HG02852 (cell line): Measurements from ENCODE around the gene RO60.
"Not testable (repeated sequence)": the region's sequence is repeated elsewhere in the genome, so short reads cannot be mapped to it uniquely, and the experiment has no call there.

Experiments
- ATAC-seq: cut with Tn5 transposase; IDR thresholded peaks from one replicate; pipeline ENCODE4 v1.9.1; 2021; ENCODE audit warnings: mild to moderate bottlenecking, moderate library complexity; ENCODE audit not compliant: unreplicated experiment

RO60 gene

DNA sequence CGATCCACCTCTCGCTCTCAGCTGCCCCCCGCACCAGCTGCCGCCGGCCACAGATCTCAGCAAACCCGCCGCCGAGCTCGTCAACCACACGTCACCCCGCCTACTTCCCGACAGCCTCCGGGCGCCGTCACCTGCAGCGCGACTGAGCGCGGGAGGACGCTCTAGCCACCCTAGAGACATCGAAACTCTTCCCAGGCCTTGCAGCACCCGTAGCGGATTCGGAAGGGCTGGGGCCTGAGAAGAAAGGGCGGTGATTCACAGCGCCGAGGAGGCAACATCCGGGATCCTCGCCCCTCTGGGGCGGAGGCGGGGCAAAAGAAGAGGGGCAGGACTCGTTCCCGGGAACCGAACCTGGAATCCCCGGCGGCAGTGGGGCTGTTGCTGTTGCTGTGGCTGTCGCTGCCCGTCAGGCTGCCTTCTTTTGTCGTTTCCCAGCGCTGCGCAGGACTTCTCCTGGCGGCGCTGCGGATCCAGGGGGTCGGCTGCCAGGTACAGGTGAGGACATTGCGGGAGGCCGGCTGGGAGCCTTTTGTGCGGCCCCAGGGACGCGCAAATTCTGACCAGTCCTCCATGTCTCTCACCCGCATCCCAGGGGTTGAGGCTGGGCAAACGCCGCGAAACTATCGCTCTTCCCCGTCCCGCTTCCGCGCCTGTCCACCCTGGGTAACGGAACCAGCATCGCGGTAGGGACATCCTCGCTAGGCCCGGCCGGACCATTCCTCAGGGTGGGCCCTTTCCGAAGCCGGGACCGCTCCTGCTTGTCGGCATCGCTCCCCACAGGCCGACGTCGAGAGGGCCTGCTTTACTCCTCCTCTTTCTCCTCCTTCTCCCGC is at the start of gene RO60, which contains the start of gene UCHL5:
RO60 (plus strand) TSS at position 331 of the 833 bp plus-strand sequence. CDS start 9,443 bp downstream, outside the sequence.
UCHL5 (minus strand) TSS at position 79 of the 833 bp plus-strand sequence. CDS start 100 bp downstream, outside the sequence.
- ATAC-seq = peak; percentile 90

- ATAC-seq = no peak
These were observed 48.0 kb upstream of the RO60 start for GRCh38 chr1:193011406-193011805.

- no peak for ATAC-seq
These were observed 46.4 kb upstream of the RO60 start for GRCh38 chr1:193013005-193013404.

DNA sequence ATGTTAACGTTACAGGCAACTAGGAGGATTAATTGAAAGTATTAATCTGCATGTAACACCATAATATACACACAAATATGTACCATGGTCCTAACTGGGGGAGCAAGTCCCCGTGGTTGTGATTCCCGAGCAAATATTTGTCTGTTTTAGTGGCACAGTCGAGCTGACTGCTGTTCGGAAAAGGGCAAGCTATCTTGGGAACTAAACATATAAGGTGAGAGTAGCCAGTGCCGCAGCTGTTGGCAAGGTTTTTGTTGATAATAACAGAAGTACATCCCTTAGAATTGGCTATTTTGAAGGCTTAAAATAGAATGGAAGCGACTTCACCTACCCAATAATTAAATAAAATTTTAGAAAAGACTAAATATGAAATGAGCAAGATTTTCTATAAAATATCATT is 45.7 kb upstream of the RO60 start:
- ATAC-seq = no peak

DNA sequence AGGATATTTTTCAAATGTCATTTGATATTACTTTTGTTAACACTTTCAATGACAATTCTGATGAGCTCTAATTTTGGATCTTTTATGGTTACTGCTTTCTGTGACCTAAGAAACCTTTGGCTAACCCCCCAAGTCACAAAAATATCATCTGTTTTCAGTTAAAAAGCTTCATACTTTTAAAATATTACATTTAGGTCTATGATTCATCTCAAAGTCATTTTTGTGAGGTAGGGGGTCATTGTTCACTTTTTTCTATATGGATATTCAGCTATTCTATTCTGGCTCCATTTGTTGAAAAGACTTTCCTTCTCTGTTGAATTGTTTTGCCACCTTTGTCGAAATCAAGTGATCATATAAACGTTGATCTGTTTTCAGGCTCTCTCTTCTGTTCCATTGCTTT is 45.0 kb upstream of the RO60 start:
- ATAC-seq = no peak

DNA sequence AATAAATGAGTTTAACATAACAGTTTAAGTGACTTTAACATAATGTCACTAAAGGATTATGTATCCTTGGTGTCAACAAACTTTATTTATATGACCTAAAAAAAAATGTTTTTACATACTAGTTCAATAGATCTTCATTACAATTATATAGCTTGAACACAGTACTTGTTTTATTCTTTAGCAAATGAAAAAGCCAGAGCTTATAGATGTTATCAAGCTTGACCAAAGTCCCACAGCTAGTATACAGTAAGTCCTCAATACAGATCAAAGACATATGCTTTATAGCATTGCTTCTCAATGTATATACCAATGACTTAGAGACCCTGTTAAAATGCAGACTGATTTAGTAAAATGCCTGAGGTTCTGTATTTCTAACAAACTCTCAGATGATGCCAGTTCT is 42.6 kb upstream of the RO60 start:
- no peak for ATAC-seq

- peak; percentile 65 for ATAC-seq
These were observed 39.9 kb upstream of the RO60 start for GRCh38 chr1:193019442-193020026.

DNA sequence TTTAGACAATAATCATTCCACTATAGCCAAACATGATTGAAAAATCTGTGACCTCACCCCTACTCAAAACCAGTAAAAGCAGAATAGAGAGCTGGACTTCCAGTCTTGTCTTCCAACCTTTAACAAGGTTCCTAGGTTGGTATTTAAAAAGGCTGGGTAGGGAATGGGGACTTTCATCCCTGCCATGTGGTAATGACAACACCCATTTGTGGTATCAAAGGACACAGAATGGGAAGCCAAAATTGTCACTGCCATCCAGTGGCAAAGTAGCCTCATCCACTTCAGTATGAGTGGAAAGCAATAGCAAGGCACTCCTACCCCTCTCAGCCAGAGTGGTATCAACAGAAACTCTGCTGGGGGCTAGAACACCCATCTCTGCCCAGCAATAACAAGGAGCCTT is 34.2 kb upstream of the RO60 start:
- ATAC-seq = no peak

DNA sequence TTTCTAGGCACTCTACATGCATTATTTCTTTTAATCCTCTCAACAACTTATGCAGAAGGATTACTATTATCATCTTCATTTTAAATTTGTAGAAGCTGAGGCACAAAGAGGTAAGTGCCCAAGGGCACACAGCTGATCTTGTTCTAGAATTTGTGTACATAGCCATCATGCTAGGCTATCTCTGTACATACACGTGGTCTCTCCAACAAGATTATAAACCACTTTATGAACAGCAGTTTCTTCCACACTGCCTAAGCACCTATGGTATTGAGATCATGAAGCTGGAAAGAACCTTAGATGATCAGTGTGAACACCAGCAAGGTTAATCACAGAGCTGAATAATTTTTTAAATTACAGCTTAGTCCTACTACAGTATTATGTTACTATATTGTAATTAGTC is 29.1 kb upstream of the RO60 start:
- ATAC-seq = no peak

DNA sequence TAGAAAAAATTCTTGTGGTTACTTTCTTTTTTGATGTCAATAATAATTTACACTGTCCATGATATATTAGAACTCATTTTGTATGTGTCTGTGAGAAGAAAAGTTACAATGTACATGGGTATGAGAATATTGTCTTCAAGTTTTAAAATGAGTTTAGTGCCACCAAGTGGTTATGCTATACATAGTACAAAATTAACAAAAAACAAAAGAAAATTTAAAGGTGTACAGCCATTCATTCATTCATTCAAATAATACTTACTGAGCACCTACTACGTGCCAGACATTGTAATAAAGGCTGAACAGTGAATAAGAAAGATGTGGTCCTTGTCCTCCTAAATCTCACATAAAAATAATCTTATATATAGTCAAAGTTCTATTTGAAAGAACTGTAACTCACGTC is 28.0 kb upstream of the RO60 start:
- no peak for ATAC-seq

DNA sequence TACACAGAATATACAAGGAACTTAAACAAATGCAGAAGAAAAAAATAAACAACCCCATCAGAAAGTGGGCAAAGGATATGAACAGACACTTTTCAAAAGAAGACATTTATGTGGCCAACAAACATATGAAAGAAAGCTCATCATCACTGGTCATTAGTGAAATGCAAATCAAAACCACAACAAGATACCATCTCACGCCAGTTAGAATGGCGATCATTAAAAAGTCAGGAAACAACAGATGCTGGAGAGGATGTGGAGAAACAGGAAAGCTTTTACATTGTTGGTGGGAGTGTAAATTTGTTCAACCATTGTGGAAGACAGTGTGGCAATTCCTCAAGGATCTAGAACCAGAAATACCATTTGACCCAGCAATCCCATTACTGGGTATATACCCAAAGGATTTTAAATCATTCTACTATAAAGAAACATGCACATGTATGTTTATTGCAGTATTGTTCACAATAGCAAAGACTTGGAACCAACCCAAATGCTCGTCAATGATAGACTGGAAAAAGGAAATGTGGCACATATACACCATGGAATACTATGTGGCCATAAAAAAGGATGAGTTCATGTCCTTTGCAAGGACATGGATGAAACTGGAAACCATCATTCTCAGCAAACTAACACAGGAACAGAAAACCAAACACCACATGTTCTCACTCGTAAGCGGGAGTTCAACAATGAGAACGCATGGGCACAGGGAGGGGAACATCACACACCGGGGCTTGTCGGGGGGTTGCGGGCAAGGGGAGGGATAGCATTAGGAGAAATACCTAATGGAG is 26.6 kb upstream of the RO60 start:
- not testable (repeated sequence) for ATAC-seq

- ATAC-seq = no peak
These were observed 25.8 kb upstream of the RO60 start for GRCh38 chr1:193033610-193034009.

- no peak for ATAC-seq
These were observed 22.9 kb upstream of the RO60 start for GRCh38 chr1:193036337-193037047.

DNA sequence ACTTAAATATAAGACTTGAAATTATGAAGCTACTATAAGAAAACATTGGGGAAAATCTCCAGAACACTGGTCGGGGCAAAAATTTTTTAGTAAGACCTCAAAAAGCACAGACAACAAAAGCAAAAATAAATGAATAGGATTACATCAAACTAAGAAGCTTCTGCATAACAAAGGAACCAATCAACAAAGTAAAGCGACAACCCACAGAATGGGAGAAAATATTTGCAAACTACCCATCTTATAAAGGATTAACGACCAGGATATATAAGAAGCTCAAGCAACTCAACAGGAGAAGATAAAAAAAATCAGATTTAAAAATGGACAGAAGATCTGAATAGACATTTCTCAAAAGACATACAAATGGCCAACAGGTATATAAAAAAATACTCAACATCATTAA is 19.4 kb upstream of the RO60 start:
- ATAC-seq = no peak

GRCh38 chr1:193042766-193043691 is 16.4 kb upstream of the RO60 start:
- ATAC-seq = no peak

- ATAC-seq = not testable (repeated sequence)
These were observed 10.5 kb upstream of the RO60 start for GRCh38 chr1:193048913-193049312.

- ATAC-seq = no peak
These were observed 5.2 kb upstream of the RO60 start for GRCh38 chr1:193054169-193054675.

GRCh38 chr1:193058529-193059281 is 707 bp upstream of the RO60 start:
- peak; percentile 48 for ATAC-seq

GRCh38 chr1:193060115-193060403 is 647 bp downstream of the RO60 start:
- ATAC-seq = no peak
